ENCODE measurements around the gene EMILIN3.

DNA sequence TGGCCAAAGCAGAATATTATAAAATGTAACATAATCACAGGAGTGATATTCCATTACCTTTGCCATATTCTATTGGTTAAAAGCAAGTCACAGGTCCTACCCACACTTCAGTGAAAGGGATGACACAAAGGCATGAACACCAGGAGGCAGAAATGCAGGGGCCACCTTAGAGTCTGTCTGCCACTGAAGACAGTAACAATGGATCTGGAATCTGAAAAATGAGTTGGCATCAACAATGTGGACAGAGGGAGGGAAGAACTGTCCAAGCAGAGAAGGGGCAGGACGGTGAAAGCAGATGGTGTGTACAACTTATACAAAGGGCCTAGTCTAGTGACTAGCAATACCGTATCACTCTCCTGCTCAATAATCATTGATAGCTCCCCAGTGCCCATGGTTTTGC, 32.6 kb downstream of the EMILIN3 start:
- TF ChIP-seq, protein P1, sequence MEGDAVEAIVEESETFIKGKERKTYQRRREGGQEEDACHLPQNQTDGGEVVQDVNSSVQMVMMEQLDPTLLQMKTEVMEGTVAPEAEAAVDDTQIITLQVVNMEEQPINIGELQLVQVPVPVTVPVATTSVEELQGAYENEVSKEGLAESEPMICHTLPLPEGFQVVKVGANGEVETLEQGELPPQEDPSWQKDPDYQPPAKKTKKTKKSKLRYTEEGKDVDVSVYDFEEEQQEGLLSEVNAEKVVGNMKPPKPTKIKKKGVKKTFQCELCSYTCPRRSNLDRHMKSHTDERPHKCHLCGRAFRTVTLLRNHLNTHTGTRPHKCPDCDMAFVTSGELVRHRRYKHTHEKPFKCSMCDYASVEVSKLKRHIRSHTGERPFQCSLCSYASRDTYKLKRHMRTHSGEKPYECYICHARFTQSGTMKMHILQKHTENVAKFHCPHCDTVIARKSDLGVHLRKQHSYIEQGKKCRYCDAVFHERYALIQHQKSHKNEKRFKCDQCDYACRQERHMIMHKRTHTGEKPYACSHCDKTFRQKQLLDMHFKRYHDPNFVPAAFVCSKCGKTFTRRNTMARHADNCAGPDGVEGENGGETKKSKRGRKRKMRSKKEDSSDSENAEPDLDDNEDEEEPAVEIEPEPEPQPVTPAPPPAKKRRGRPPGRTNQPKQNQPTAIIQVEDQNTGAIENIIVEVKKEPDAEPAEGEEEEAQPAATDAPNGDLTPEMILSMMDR (IDR thresholded peaks at IDR 0.05) = no peak
- TF ChIP-seq POLR2A (IDR thresholded peaks at IDR 0.05; ENCODE audit: low read length) = no peak
- TF ChIP-seq SREBF2 (IDR thresholded peaks at IDR 0.05) = no peak
- no peak for TF ChIP-seq RAD21 (conservative IDR thresholded peaks at IDR 0.05 in 1 of 2, IDR thresholded peaks at IDR 0.05 in 1 of 2)
- no peak for TF ChIP-seq CEBPB (IDR thresholded peaks at IDR 0.05)
- no peak for TF ChIP-seq JUN (IDR thresholded peaks at IDR 0.05)
- no peak for TF ChIP-seq MAFK (IDR thresholded peaks at IDR 0.05; ENCODE audit: partially characterized antibody)
- TF ChIP-seq EP300 (IDR thresholded peaks at IDR 0.05) = no peak
- TF ChIP-seq ESRRA (IDR thresholded peaks at IDR 0.05; ENCODE audit: borderline replicate concordance, low read length) = no peak
- no peak for TF ChIP-seq JUNB (IDR thresholded peaks at IDR 0.05)
- TF ChIP-seq NR3C1 (IDR thresholded peaks at IDR 0.05) = no peak
- TF ChIP-seq RCOR1 (IDR thresholded peaks at IDR 0.05; ENCODE audit: low read depth, low read length) = no peak
- no peak for TF ChIP-seq MYC (IDR thresholded peaks at IDR 0.05; ENCODE audit: borderline replicate concordance, low read length)
